ENCODE measurements around the gene SLC16A7. TPM values are rescaled to one million over a fixed set of nuclear protein-coding genes. Genes with fewer than 3 reads are reported as not detected.

The SLC16A7 gene
- total RNA-seq, 2 experiments from 2014 or later = 30.7 to 34.1 TPM

DNA sequence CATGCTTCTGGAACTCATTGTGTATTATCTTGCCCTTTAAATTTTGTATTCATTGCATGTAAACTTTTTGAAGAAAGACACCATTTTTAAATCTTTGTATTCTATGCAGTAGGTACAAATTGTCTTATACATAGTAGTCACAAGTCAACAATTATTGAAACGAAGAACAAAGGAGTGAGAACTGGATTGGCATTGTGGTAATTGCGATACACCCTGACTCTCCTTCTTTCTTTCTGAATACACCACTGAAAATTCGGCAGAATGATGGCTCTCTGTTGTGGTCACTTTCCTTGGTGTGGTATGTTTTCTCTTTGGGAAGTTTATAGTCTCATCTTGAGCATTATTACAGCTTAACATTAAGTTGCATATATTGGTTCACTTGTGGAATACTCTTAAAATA lies 34.1 kb downstream of the SLC16A7 start:
- TF ChIP-seq EZH2phosphoT487 (IDR thresholded peaks at IDR 0.05; ENCODE audit: borderline replicate concordance, low read depth, low read length) = no peak
- TF ChIP-seq, protein P1, sequence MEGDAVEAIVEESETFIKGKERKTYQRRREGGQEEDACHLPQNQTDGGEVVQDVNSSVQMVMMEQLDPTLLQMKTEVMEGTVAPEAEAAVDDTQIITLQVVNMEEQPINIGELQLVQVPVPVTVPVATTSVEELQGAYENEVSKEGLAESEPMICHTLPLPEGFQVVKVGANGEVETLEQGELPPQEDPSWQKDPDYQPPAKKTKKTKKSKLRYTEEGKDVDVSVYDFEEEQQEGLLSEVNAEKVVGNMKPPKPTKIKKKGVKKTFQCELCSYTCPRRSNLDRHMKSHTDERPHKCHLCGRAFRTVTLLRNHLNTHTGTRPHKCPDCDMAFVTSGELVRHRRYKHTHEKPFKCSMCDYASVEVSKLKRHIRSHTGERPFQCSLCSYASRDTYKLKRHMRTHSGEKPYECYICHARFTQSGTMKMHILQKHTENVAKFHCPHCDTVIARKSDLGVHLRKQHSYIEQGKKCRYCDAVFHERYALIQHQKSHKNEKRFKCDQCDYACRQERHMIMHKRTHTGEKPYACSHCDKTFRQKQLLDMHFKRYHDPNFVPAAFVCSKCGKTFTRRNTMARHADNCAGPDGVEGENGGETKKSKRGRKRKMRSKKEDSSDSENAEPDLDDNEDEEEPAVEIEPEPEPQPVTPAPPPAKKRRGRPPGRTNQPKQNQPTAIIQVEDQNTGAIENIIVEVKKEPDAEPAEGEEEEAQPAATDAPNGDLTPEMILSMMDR (conservative IDR thresholded peaks at IDR 0.05; ENCODE audit: low read length) = no peak
- H3K4me2 ChIP-seq (ENCODE audit: low read length) = no peak overlapping the region
- ChIA-PET CTCF (ENCODE audit: unreplicated experiment) (no interaction called here), POLR2A (interaction anchor here (0.9 to 1.1 kb wide), 3 partner anchors 9 to 44 kb away, joined by 3 to 4 read pairs (median 3); no protein-coding TSS in a partner anchor)
- H3K79me2 ChIP-seq (ENCODE audit: insufficient read depth, low read depth, low read length) = peaks cover 57% of the 10 kb centered on the region
- no peak overlapping the region for H2AFZ ChIP-seq (ENCODE audit: low read length)
- peaks cover 13% of the 10 kb centered on the region for H3K36me3 ChIP-seq (ENCODE audit: insufficient read depth, low read length)
- intact Hi-C loops (cut with micrococcal nuclease; ENCODE audit: unreplicated experiment) = no loop called here
- no peaks in the 10 kb centered on the region for H3K9me2 ChIP-seq (ENCODE audit: insufficient read depth, low read length)
- no peak for DNase-seq (ENCODE audit: low spot score)
- no peaks in the 10 kb centered on the region for H3K9me3 ChIP-seq (ENCODE audit: low read length)
- H3K27ac ChIP-seq (ENCODE audit: low read depth, low read length, poor library complexity, severe bottlenecking) = no peak overlapping the region
- no peaks in the 10 kb centered on the region for H3K4me1 ChIP-seq (ENCODE audit: insufficient read depth, low read length, poor library complexity, severe bottlenecking)
- H3K4me3 ChIP-seq (ENCODE audit: low read depth, low read length, poor library complexity, severe bottlenecking) = no peak overlapping the region
- BruUV-seq (replicated peaks) = no TSS peak
- H4K20me1 ChIP-seq (ENCODE audit: insufficient read depth, low read length) = no peaks in the 10 kb centered on the region

DNA sequence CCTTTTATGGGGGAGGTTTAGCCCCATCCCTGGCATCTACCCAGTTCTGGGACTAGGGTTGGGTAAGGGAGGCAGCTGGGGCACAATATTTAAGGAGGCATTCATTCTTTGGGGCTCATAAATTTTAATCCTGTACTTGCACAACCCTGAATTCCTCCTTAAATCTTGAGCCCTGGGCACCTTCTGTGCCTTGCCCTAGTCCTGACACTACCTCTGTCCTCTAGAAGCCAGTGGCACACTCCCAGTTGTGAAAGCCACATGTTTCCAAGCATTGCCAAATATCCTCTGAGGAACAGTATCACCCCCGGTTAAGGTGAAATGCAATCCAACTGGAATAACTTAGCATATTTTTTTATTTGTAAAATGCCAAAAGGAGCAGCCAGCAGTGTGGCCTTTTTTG lies 36.6 kb downstream of the SLC16A7 start:
- intact Hi-C loops (cut with micrococcal nuclease; ENCODE audit: unreplicated experiment) = no loop called here
- ChIA-PET CTCF (ENCODE audit: unreplicated experiment) (no interaction called here), POLR2A (interaction anchor here (3.1 kb wide), 1 partner anchor 10 kb away, joined by 11 read pairs; no protein-coding TSS in a partner anchor)

DNA sequence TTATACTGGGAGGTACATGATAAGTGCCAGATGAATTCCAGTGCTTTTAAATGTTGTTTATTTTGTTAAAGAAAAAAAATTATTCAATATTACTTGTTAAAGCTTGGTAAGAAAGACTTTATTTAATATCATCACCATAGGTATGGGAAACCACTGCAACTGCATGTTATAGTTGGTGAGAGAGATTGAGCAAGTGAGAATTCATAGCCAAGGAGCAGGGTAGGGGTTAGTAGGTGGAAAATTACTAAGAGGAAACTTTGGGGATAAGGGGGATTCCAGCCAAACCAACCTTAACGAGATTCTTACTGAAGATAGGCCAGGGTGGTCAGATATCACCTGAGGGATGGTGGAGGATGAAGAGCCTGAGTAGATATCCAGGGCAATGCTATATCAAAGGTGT lies 38.4 kb downstream of the SLC16A7 start:
- peaks cover 20% of the 10 kb centered on the region for H3K36me3 ChIP-seq (ENCODE audit: insufficient read depth, low read length)
- H2AFZ ChIP-seq (ENCODE audit: low read length) = no peak overlapping the region
- intact Hi-C loops (cut with micrococcal nuclease; ENCODE audit: unreplicated experiment) = no loop called here
- H3K9me3 ChIP-seq (ENCODE audit: low read length) = peaks cover 6% of the 10 kb centered on the region; the same call in 1 of the 2 replicates
- H4K20me1 ChIP-seq (ENCODE audit: insufficient read depth, low read length) = no peaks in the 10 kb centered on the region
- peaks cover 46% of the 10 kb centered on the region for H3K79me2 ChIP-seq (ENCODE audit: insufficient read depth, low read depth, low read length)
- H3K9me2 ChIP-seq (ENCODE audit: insufficient read depth, low read length) = no peaks in the 10 kb centered on the region
- no peak overlapping the region for H3K4me3 ChIP-seq (ENCODE audit: low read depth, low read length, poor library complexity, severe bottlenecking)
- BruUV-seq (replicated peaks) = no TSS peak
- H3K4me2 ChIP-seq (ENCODE audit: low read length) = no peak overlapping the region
- no peaks in the 10 kb centered on the region for H3K4me1 ChIP-seq (ENCODE audit: insufficient read depth, low read length, poor library complexity, severe bottlenecking)
- H3K27ac ChIP-seq (ENCODE audit: low read depth, low read length, poor library complexity, severe bottlenecking) = no peak overlapping the region
- TF ChIP-seq EZH2phosphoT487 (IDR thresholded peaks at IDR 0.05; ENCODE audit: borderline replicate concordance, low read depth, low read length) = no peak
- TF ChIP-seq, protein P1 (conservative IDR thresholded peaks at IDR 0.05; ENCODE audit: low read length) = no peak
- DNase-seq (ENCODE audit: low spot score) = no peak
- POLR2A ChIA-PET = interaction anchor here (0.6 to 3.1 kb wide), 2 partner anchors 8 to 11 kb away, joined by 3 to 11 read pairs; no protein-coding TSS in a partner anchor
- CTCF ChIA-PET (ENCODE audit: unreplicated experiment) = no interaction called here

More for the DNA sequence above, 36.6 kb downstream of the SLC16A7 start:
- no peak for DNase-seq (ENCODE audit: low spot score)
- Histone ChIP-seq H3K36me3 (ENCODE audit: insufficient read depth, low read length) (peaks cover 20% of the 10 kb centered on the region), H3K4me2 (ENCODE audit: low read length) (no peak overlapping the region), H3K27ac (ENCODE audit: low read depth, low read length, poor library complexity, severe bottlenecking) (no peak overlapping the region), H2AFZ (ENCODE audit: low read length) (no peak overlapping the region), H3K4me1 (ENCODE audit: insufficient read depth, low read length, poor library complexity, severe bottlenecking) (no peaks in the 10 kb centered on the region), H4K20me1 (ENCODE audit: insufficient read depth, low read length) (no peaks in the 10 kb centered on the region), H3K9me2 (ENCODE audit: insufficient read depth, low read length) (no peaks in the 10 kb centered on the region), H3K79me2 (ENCODE audit: insufficient read depth, low read depth, low read length) (peaks cover 54% of the 10 kb centered on the region), H3K9me3 (ENCODE audit: low read length) (peaks cover 6% of the 10 kb centered on the region; the same call in 1 of the 2 replicates), H3K4me3 (ENCODE audit: low read depth, low read length, poor library complexity, severe bottlenecking) (no peak overlapping the region)
- no TSS peak for BruUV-seq (replicated peaks)
- no peak for TF ChIP-seq EZH2phosphoT487 (IDR thresholded peaks at IDR 0.05; ENCODE audit: borderline replicate concordance, low read depth, low read length)
- TF ChIP-seq, protein P1 (conservative IDR thresholded peaks at IDR 0.05; ENCODE audit: low read length) = no peak

Measured in OCI-LY7 (cell line).